ENCODE data around the gene SLC8B1.

Gene SLC8B1

GRCh38 chr12:113292091-113292490, 42.8 kb downstream of the SLC8B1 start:
- no peak for DNase-seq

- DNase-seq, result no peak
Observed at GRCh38 chr12:113291586-113291985, 43.3 kb downstream of the SLC8B1 start.

GRCh38 chr12:113290506-113290905, 44.4 kb downstream of the SLC8B1 start:
- DNase-seq, result no peak

- no peak for DNase-seq
Observed at GRCh38 chr12:113289361-113289760, 45.5 kb downstream of the SLC8B1 start.

- no peak for DNase-seq
Observed at GRCh38 chr12:113287899-113288282, 47.0 kb downstream of the SLC8B1 start.

GRCh38 chr12:113287146-113287898, 47.6 kb downstream of the SLC8B1 start:
- no peak for DNase-seq

GRCh38 chr12:113286712-113287111, 48.2 kb downstream of the SLC8B1 start:
- DNase-seq, result no peak

GRCh38 chr12:113285679-113286610, 49.0 kb downstream of the SLC8B1 start:
- DNase-seq, result no peak

- DNase-seq, result no peak
Observed at GRCh38 chr12:113284751-113285150, 50.2 kb downstream of the SLC8B1 start.

- no peak for DNase-seq
Observed at GRCh38 chr12:113278633-113279032, 56.3 kb downstream of the SLC8B1 start.

- DNase-seq, result no peak
Observed at GRCh38 chr12:113278141-113278540, 56.8 kb downstream of the SLC8B1 start.

GRCh38 chr12:113277511-113277910, 57.4 kb downstream of the SLC8B1 start:
- no peak for DNase-seq

GRCh38 chr12:113276946-113277500, 57.9 kb downstream of the SLC8B1 start:
- no peak for DNase-seq

GRCh38 chr12:113276306-113276705, 58.6 kb downstream of the SLC8B1 start:
- no peak for DNase-seq

- no peak for DNase-seq
Observed at GRCh38 chr12:113274848-113275247, 60.1 kb downstream of the SLC8B1 start.

GRCh38 chr12:113273053-113273725, 61.7 kb downstream of the SLC8B1 start:
- no peak for DNase-seq

GRCh38 chr12:113271853-113272561, 62.9 kb downstream of the SLC8B1 start:
- DNase-seq, result no peak

- no peak for DNase-seq
Observed at GRCh38 chr12:113271466-113271852, 63.5 kb downstream of the SLC8B1 start.

- DNase-seq, result no peak
Observed at GRCh38 chr12:113270709-113271009, 64.2 kb downstream of the SLC8B1 start.

GRCh38 chr12:113269257-113269943, 65.5 kb downstream of the SLC8B1 start:
- DNase-seq, result no peak

GRCh38 chr12:113268621-113269020, 66.3 kb downstream of the SLC8B1 start:
- DNase-seq, result no peak

- no peak for DNase-seq
Observed at GRCh38 chr12:113268136-113268535, 66.8 kb downstream of the SLC8B1 start.
